Stimulated activated CD8-positive, alpha-beta memory T cell treated with anti-CD3 and anti-CD28 coated beads, Interleukin-7, amount 100 ng/mL, for 1 hour (primary cell): ENCODE measurements around the gene CLEC2L.

Experiments used
- DNase-seq, 2 donors: peaks; one replicate each; pipeline ENCODE4 v3.0.0-alpha.2; 2020; ENCODE audit warnings: low read depth in 2 of 2

CLEC2L gene

GRCh38 chr7:139557857-139558581 lies 34.5 kb downstream of the CLEC2L start:
- no peak for DNase-seq

GRCh38 chr7:139559364-139560105 lies 36.0 kb downstream of the CLEC2L start:
- no peak for DNase-seq

GRCh38 chr7:139560199-139560598 lies 36.7 kb downstream of the CLEC2L start:
- DNase-seq: no peak

GRCh38 chr7:139560678-139561077 lies 37.2 kb downstream of the CLEC2L start:
- no peak for DNase-seq

- DNase-seq: no peak
These were observed 39.0 kb downstream of the CLEC2L start for GRCh38 chr7:139562491-139562890.

- no peak for DNase-seq
These were observed 39.6 kb downstream of the CLEC2L start for GRCh38 chr7:139562961-139563565.

- no peak for DNase-seq
These were observed 40.4 kb downstream of the CLEC2L start for GRCh38 chr7:139563856-139564255.

- no peak for DNase-seq
These were observed 42.6 kb downstream of the CLEC2L start for GRCh38 chr7:139566075-139566474.

GRCh38 chr7:139566736-139567646 lies 43.5 kb downstream of the CLEC2L start:
- no peak for DNase-seq

GRCh38 chr7:139567647-139568345 lies 44.3 kb downstream of the CLEC2L start:
- DNase-seq: no peak

GRCh38 chr7:139568346-139568675 lies 44.8 kb downstream of the CLEC2L start:
- DNase-seq: no peak

GRCh38 chr7:139568813-139569490 lies 45.5 kb downstream of the CLEC2L start:
- no peak for DNase-seq

- no peak for DNase-seq
These were observed 46.6 kb downstream of the CLEC2L start for GRCh38 chr7:139570119-139570518.

GRCh38 chr7:139570626-139571025 lies 47.1 kb downstream of the CLEC2L start:
- DNase-seq: no peak

GRCh38 chr7:139571190-139571589 lies 47.7 kb downstream of the CLEC2L start:
- DNase-seq: no peak

GRCh38 chr7:139571651-139572050 lies 48.2 kb downstream of the CLEC2L start:
- DNase-seq: no peak

- no peak for DNase-seq
These were observed 48.6 kb downstream of the CLEC2L start for GRCh38 chr7:139572071-139572470.

GRCh38 chr7:139572704-139573385 lies 49.4 kb downstream of the CLEC2L start:
- no peak for DNase-seq

- no peak for DNase-seq
These were observed 50.4 kb downstream of the CLEC2L start for GRCh38 chr7:139573871-139574270.
